Amygdala (tissue), 56 donors: Measurements from ENCODE around the gene HSD3B7.
"Not testable (repeated sequence)": the region's sequence is repeated elsewhere in the genome, so short reads cannot be mapped to it uniquely, and the experiment has no call there.

ENCODE experiments used
- DNase-seq, 56 donors: peaks; one replicate each; lab custom pipeline; 2025; lab: John Stamatoyannopoulos, UW

Gene HSD3B7

GRCh38 chr16:30984669-30985400, at the start of gene HSD3B7:
Gene HSD3B7, plus strand, starts transcription at chr16:30985207. Its CDS starts 452 bp downstream, at chr16:30985659.
- DNase-seq = peak in 50 of 56 donors; percentile 22 to 85 (median 60)

GRCh38 chr16:30937692-30938091, 47.3 kb upstream of the HSD3B7 start:
- DNase-seq = no peak

- DNase-seq = not testable (repeated sequence)
These were observed 45.4 kb upstream of the HSD3B7 start for GRCh38 chr16:30939571-30939970.

- peak in 27 of 56 donors; percentile 8 to 64 (median 35) for DNase-seq
These were observed 43.2 kb upstream of the HSD3B7 start for GRCh38 chr16:30941600-30942425.

GRCh38 chr16:30942426-30942806, 42.6 kb upstream of the HSD3B7 start:
- no peak for DNase-seq

- DNase-seq = no peak
These were observed 40.7 kb upstream of the HSD3B7 start for GRCh38 chr16:30944352-30944751.

GRCh38 chr16:30946671-30947540, 38.1 kb upstream of the HSD3B7 start:
- no peak for DNase-seq

GRCh38 chr16:30947541-30947858, 37.5 kb upstream of the HSD3B7 start:
- DNase-seq = no peak

- DNase-seq = peak in 55 of 56 donors; percentile 46 to 97 (median 88)
These were observed 36.9 kb upstream of the HSD3B7 start for GRCh38 chr16:30947859-30948666.

GRCh38 chr16:30948667-30949649, 36.0 kb upstream of the HSD3B7 start, which contains the start of gene ORAI3:
Gene ORAI3, plus strand, starts transcription at chr16:30949068. Its CDS starts 222 bp downstream, at chr16:30949290.
- DNase-seq = peak in 47 of 56 donors; percentile 9 to 77 (median 55)

GRCh38 chr16:30949650-30950515, 35.1 kb upstream of the HSD3B7 start:
- DNase-seq = peak in 17 of 56 donors; percentile 9 to 38 (median 18)

GRCh38 chr16:30950516-30951065, 34.4 kb upstream of the HSD3B7 start:
- DNase-seq = no peak

GRCh38 chr16:30951193-30951592, 33.8 kb upstream of the HSD3B7 start:
- DNase-seq = no peak

GRCh38 chr16:30951750-30952149, 33.3 kb upstream of the HSD3B7 start:
- no peak for DNase-seq

- DNase-seq = no peak
These were observed 31.9 kb upstream of the HSD3B7 start for GRCh38 chr16:30953111-30953510.

- DNase-seq = peak in 41 of 56 donors; percentile 13 to 77 (median 41)
These were observed 31.4 kb upstream of the HSD3B7 start for GRCh38 chr16:30953511-30954124.

- DNase-seq = no peak
These were observed 30.0 kb upstream of the HSD3B7 start for GRCh38 chr16:30954993-30955392.
